Small intestine (tissue), 7 donors: ENCODE data around the gene RNF212. TPM values are rescaled to one million over a fixed set of nuclear protein-coding genes. Genes with fewer than 3 reads are reported as not detected.

ENCODE experiments used
- DNase-seq, 2 donors: peaks; one replicate each; pipeline versions ENCODE4 v3.0.0 to v3.0.0-alpha.2; 2013
- FAIRE-seq: peaks from 2 replicates; lab custom pipeline; 2012; peaks lifted over from hg19 to GRCh38; lab: Jason Lieb, UNC
- H3K27ac ChIP-seq, 3 donors: one replicate each; pipeline ENCODE4 v1.5.1; 2013; ENCODE audit warnings: low read length in 2 of 3, mild to moderate bottlenecking in 2 of 3, control low read depth in 1 of 3, inconsistent platforms in 1 of 3, low read depth in 1 of 3, moderate library complexity in 1 of 3
- H3K27me3 ChIP-seq, 3 donors: one replicate each; pipeline ENCODE4 v1.6.1; 2013; ENCODE audit warnings: low read length in 3 of 3, inconsistent platforms in 1 of 3; ENCODE audit not compliant: control insufficient read depth in 3 of 3, insufficient read depth in 3 of 3
- H3K36me3 ChIP-seq, 3 donors: one replicate each; pipeline ENCODE4 v1.6.1; 2013; ENCODE audit warnings: low read length in 3 of 3, inconsistent platforms in 1 of 3, low read depth in 1 of 3, mild to moderate bottlenecking in 1 of 3, moderate library complexity in 1 of 3; ENCODE audit not compliant: control insufficient read depth in 3 of 3, insufficient read depth in 2 of 3
- H3K4me1 ChIP-seq, 3 donors: one replicate each; pipeline ENCODE4 v1.6.1; 2013; ENCODE audit warnings: low read length in 2 of 3, inconsistent platforms in 1 of 3, low read depth in 1 of 3, mild to moderate bottlenecking in 1 of 3, moderate library complexity in 1 of 3; ENCODE audit not compliant: control insufficient read depth in 3 of 3, insufficient read depth in 2 of 3
- H3K4me3 ChIP-seq, 3 donors: one replicate each; pipeline ENCODE4 v1.5.1; 2013; ENCODE audit warnings: low read length in 3 of 3, control low read depth in 1 of 3, inconsistent platforms in 1 of 3, low read depth in 1 of 3, mild to moderate bottlenecking in 1 of 3, moderate library complexity in 1 of 3
- H3K9me3 ChIP-seq, 2 donors: one replicate each; pipeline ENCODE4 v1.6.1; 2013; ENCODE audit warnings: low read depth in 1 of 2, low read length in 1 of 2; ENCODE audit not compliant: control insufficient read depth in 2 of 2, insufficient read depth in 1 of 2
- WGBS, 3 donors: extraction: QIAGEN DNeasy Blood & Tissue Kit; methylation state at CpG; one replicate each; pipeline ENCODE4 v1.1.7; 2013; 5-methylcytosine and 5-hydroxymethylcytosine counted together
- polyA plus RNA-seq, 4 donors: library from polyadenylated mRNA; stranded (reverse) in 3 of 4; unstranded in 1 of 4; fragments of 200-250 nt in 3 of 4; fragments of 120-200 nt in 1 of 4; gene quantifications; one replicate each; pipeline versions ENCODE4 v1.2.1 to v1.2.3, GENCODE V29; 2013
- donor health status: healthy with polysubstance abuse.
- donor health status: control.
- donor health status: control.
- donor health status: Bipolar disorder and iron deficiency.
- donor health status: healthy.

Gene RNF212
- polyA plus RNA-seq, 4 donors = 1.4 to 2.2 (median 1.7) TPM; not detected in 1

- H3K4me3 ChIP-seq = no peak overlapping the region
Observed at GRCh38 chr4:1099270-1099669, 14.1 kb downstream of the RNF212 start.

DNA sequence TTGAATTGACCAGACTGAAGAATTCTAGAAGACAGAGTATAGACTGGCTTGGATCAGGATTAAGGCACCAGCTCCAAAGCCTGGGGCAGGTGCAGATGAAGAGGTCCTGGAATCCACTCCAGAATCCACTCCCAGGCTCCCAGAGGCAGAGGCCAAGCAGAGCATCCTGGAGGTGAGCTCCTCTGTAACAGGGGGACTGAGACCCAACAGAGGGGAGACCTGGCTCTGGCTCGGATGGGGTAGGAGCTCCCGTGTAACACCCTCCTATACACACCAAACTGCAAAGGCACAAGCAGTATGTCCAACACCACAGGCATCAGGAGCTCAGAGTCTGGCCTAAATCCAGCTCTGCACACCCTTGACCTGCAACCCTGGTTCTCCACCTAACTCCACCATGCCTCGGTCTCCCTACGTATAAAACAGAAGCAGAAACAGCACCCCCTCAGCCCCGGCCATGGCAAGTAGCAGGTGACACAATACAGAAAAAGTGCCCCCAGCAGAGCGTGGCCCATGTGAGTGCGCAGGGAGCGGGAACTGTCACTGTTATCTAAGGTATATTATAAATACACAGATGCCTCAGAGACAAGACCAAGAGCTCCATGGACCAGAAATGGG lies 14.9 kb downstream of the RNF212 start:
- 88 to 94% (median 93%) methylated on average over 8 of the region's 8 CpGs for WGBS, 3 donors
- Histone ChIP-seq H3K4me3 (no peak overlapping the region), H3K4me1 (peaks cover 0 to 8% (median 0%) of the 10 kb centered on the region in 3 donors), H3K36me3 (no peaks in the 10 kb centered on the region), H3K27ac (no peak overlapping the region), H3K9me3 (no peaks in the 10 kb centered on the region), H3K27me3 (no peaks in the 10 kb centered on the region)
- DNase-seq (no peak), FAIRE-seq (no peak)

More at GRCh38 chr4:1099270-1099669, 14.1 kb downstream of the RNF212 start:
- Histone ChIP-seq H3K4me1 (peaks cover 0 to 8% (median 0%) of the 10 kb centered on the region in 3 donors), H3K27me3 (no peaks in the 10 kb centered on the region), H3K9me3 (no peaks in the 10 kb centered on the region), H3K27ac (no peak overlapping the region), H3K36me3 (no peaks in the 10 kb centered on the region)
- WGBS, 3 donors = 82 to 93% (median 85%) methylated on average over 9 of the region's 9 CpGs
- FAIRE-seq (no peak), DNase-seq (no peak)

GRCh38 chr4:1097553-1097952 lies 15.8 kb downstream of the RNF212 start:
- WGBS, 3 donors = 88 to 97% (median 94%) methylated on average over 9 of the region's 9 CpGs
- DNase-seq (no peak), FAIRE-seq (no peak)
- Histone ChIP-seq H3K27ac (no peak overlapping the region), H3K4me3 (no peak overlapping the region), H3K9me3 (no peaks in the 10 kb centered on the region), H3K27me3 (no peaks in the 10 kb centered on the region), H3K36me3 (no peaks in the 10 kb centered on the region), H3K4me1 (peaks cover 0 to 8% (median 0%) of the 10 kb centered on the region in 3 donors)

DNA sequence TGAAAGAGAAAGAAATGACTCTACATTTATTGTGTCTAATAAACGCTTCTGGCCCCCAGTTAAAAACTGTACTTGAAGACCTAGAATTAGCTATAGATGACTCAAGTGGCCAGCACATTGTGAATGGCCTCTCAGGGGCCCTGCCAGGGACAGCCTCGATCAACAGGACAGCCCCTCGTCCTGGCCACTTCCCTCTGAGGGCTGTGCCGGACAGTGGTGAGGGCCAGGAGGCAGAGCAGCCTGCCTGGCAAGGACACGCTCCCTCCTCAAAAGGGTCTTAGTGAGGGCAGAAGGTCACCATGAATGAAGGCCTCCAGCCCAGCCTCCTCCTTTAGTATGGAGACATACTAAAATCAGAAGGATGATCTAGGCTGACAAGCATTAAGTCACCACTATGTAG lies 16.5 kb downstream of the RNF212 start:
- no peaks in the 10 kb centered on the region for H3K36me3 ChIP-seq
- H3K4me1 ChIP-seq = peaks cover 0 to 8% (median 0%) of the 10 kb centered on the region in 3 donors
- no peak for DNase-seq
- no peak overlapping the region for H3K4me3 ChIP-seq
- H3K9me3 ChIP-seq = no peaks in the 10 kb centered on the region
- no peak overlapping the region for H3K27ac ChIP-seq
- H3K27me3 ChIP-seq = no peaks in the 10 kb centered on the region
- 83 to 88% (median 85%) methylated on average over 5 of the region's 5 CpGs for WGBS, 3 donors
- no peak for FAIRE-seq

GRCh38 chr4:1094336-1094690 lies 19.1 kb downstream of the RNF212 start:
- WGBS, 3 donors = 76 to 82% (median 82%) methylated on average over 6 of the region's 6 CpGs
- no peaks in the 10 kb centered on the region for H3K4me1 ChIP-seq
- FAIRE-seq (no peak), DNase-seq (no peak)
- H3K4me3 ChIP-seq = no peak overlapping the region
- no peaks in the 10 kb centered on the region for H3K27me3 ChIP-seq
- H3K9me3 ChIP-seq = peaks cover 0 to 3% of the 10 kb centered on the region in 2 donors
- no peak overlapping the region for H3K27ac ChIP-seq
- H3K36me3 ChIP-seq = no peaks in the 10 kb centered on the region

GRCh38 chr4:1093391-1094335 lies 19.7 kb downstream of the RNF212 start:
- FAIRE-seq = no peak
- DNase-seq = no peak

DNA sequence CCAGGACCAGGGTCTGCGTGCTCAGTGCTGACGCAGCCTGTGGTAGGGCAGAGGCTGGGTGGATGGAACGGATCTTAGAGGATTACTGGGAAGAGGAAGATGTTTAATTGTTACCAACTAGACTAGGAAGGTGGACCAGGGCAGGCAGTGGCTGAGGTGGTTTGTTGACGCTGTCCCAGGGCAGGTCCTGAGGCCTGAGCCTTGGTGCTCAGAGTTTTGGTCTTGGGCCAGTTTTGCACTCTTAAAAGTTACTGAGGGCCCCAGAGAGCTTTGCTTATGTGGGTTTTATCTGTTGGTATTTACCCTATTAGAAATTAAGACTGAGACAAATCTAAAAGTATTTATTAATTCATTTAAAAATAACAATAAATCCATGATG lies 20.4 kb downstream of the RNF212 start:
- H3K36me3 ChIP-seq = no peaks in the 10 kb centered on the region

More at GRCh38 chr4:1093391-1094335, 19.7 kb downstream of the RNF212 start:
- H3K9me3 ChIP-seq = peaks cover 0 to 9% of the 10 kb centered on the region in 2 donors
- H3K27me3 ChIP-seq = no peaks in the 10 kb centered on the region
- H3K4me1 ChIP-seq = no peaks in the 10 kb centered on the region
- H3K4me3 ChIP-seq = no peak overlapping the region
- no peak overlapping the region for H3K27ac ChIP-seq
- 74 to 85% (median 80%) methylated on average over 21 to 22 of the region's 22 CpGs for WGBS, 3 donors
- no peaks in the 10 kb centered on the region for H3K36me3 ChIP-seq

GRCh38 chr4:1092026-1092982 lies 21.1 kb downstream of the RNF212 start:
- Histone ChIP-seq H3K4me1 (no peaks in the 10 kb centered on the region), H3K27ac (no peak overlapping the region), H3K36me3 (no peaks in the 10 kb centered on the region), H3K9me3 (peaks cover 0 to 12% of the 10 kb centered on the region in 2 donors), H3K27me3 (no peaks in the 10 kb centered on the region), H3K4me3 (no peak overlapping the region)
- DNase-seq (no peak), FAIRE-seq (no peak)
- 76 to 90% (median 88%) methylated on average over 28 of the region's 28 CpGs for WGBS, 3 donors

More for the DNA sequence above, 20.4 kb downstream of the RNF212 start:
- Histone ChIP-seq H3K27me3 (no peaks in the 10 kb centered on the region), H3K4me1 (no peaks in the 10 kb centered on the region), H3K9me3 (peaks cover 0 to 12% of the 10 kb centered on the region in 2 donors), H3K4me3 (no peak overlapping the region), H3K27ac (no peak overlapping the region)
- DNase-seq (no peak), FAIRE-seq (no peak)
- 94 to 100% (median 98%) methylated on average over 2 to 4 of the region's 4 CpGs for WGBS, 3 donors
